Measurements from ENCODE around the gene MARCHF10. TPM values are rescaled to one million over a fixed set of nuclear protein-coding genes. Genes with fewer than 3 reads are reported as not detected.

Gene MARCHF10
- total RNA-seq, 4 donors from 2014 or later, result under 0.01 to 0.41 (median 0.18) TPM; not detected in 1

DNA sequence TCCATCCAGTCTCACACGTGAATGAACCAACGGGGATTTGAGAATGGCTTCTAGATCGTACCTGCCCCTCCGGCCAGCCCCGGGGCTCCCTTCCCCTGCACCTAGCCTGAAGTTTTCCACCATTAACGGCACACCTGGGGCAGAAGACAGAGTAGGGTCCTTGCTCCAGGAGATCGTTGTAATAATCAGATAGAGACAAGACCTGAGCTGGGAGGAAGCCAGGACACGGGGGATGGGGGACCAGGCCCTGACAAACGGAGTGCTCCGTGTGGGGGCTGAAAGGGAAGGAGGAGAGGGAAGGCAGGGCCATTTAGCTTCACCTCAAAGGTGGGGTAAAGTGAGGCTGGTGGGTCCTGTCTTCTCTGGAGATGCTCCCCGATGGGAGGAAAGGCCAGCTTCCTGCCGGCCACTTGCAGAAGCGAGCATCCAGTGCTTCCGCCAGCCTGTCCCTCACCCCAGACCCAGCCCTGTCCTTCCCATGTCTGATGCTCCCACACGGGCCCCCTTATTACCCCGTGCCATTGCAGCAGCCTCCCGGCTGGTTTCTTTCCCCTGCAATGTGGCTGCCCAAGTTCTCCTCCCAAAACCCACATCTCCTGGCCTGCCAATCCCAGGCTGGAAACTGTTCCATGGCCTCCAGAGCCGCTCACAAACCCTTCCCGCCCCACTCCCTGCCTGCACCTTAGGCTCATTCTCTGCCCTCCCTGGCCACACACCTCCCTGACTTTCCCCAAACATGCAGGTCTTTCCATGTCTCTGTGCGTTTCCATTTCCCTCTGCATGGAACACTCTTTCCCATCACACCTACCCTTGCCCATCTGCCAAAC is 101.3 kb downstream of the MARCHF10 start:
- H3K36me3 ChIP-seq, result no peaks in the 10 kb centered on the region
- peaks cover 0 to 5% of the 10 kb centered on the region in 2 donors for H3K4me1 ChIP-seq
- TF ChIP-seq POLR2A (IDR thresholded peaks at IDR 0.05), result no peak
- TF ChIP-seq, protein P1, sequence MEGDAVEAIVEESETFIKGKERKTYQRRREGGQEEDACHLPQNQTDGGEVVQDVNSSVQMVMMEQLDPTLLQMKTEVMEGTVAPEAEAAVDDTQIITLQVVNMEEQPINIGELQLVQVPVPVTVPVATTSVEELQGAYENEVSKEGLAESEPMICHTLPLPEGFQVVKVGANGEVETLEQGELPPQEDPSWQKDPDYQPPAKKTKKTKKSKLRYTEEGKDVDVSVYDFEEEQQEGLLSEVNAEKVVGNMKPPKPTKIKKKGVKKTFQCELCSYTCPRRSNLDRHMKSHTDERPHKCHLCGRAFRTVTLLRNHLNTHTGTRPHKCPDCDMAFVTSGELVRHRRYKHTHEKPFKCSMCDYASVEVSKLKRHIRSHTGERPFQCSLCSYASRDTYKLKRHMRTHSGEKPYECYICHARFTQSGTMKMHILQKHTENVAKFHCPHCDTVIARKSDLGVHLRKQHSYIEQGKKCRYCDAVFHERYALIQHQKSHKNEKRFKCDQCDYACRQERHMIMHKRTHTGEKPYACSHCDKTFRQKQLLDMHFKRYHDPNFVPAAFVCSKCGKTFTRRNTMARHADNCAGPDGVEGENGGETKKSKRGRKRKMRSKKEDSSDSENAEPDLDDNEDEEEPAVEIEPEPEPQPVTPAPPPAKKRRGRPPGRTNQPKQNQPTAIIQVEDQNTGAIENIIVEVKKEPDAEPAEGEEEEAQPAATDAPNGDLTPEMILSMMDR (IDR thresholded peaks at IDR 0.05), result no peak
- H3K27me3 ChIP-seq, result no peaks in the 10 kb centered on the region
- intact Hi-C loops (cut with DNase I; ENCODE audit: low total_unique reads), result loop anchor here (10.0 kb wide), 1 partner anchor 258 kb away; the partner anchor contains the start of gene TANC2
- H3K27ac ChIP-seq, result peak overlapping the region in 1 of 2 donors; percentile 68
- H3K9me3 ChIP-seq, result no peaks in the 10 kb centered on the region
- no peak for DNase-seq
- no peak overlapping the region for H3K4me3 ChIP-seq

DNA sequence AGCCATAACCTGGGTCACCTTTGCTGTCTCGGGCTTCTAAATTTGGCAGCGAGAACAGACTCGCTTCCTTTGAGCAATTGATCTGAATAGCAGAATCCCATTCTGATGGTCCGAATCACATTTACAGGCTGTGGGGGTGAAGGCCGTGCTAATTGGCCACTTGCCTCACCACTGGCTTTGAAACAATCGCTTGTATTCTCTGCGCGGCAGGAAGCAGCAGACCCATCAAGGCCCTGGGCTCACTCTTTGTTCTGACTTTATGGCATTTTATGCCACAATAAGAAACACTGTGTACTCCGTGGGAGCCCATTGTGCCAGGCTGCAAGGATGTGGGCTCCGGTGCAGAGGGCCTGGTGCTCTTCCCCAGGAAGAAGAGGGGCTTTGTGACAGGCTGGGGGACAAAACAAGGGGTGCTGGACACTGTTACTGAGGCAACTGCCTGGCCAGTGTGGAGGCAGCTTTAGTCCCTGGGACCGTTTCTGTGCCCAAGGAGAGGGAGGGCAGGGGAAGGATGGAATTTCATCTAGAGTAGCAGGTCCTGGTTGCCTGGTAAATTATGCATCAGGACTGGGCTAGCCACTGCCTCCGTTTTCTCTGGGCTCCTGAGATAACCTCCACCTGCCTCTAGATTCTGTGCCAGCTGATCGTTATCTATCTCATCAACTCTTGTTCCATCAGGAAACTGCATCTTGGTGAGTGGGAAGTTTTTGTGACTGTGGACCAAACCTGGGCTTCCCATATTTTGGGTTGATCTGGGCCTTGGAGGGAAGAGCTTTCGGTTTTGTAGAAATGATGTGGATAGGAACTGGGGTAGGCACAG is 102.1 kb downstream of the MARCHF10 start:
- H3K4me3 ChIP-seq, result no peak overlapping the region

DNA sequence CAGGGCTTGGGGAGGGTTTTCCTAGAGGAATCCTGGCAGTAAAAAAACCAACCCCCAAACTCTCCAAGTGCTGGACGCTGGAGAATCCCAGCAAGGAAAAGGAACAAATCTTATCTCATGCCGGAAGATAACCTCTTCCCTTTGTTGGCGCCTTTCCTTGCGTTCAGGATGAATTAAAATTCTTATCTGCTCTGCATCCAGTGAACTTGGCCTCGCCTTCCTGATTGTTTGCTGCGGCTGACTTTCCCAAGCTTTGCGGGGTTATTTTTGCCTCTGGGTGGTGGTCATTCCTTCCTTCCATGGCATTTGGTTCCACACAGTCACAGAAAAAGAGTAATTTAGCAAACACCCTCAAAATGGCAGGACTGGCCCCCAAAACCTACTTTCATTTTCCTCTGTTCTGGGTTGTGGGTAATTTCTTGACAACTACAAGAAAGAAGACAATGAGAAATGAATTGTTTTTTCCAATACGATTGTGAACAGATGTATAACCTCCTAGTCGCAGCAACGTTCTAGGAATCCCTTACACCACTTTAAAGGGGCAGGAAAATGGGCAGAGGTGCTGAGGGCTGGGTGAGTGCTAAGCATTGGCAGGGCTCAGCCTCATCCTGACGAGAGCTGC is 102.8 kb downstream of the MARCHF10 start:
- no peak for DNase-seq
- Histone ChIP-seq H3K27me3 (no peaks in the 10 kb centered on the region), H3K27ac (peak overlapping the region; percentile 68 to 75), H3K4me3 (no peak overlapping the region), H3K4me1 (peaks cover 0 to 5% of the 10 kb centered on the region in 2 donors), H3K9me3 (no peaks in the 10 kb centered on the region), H3K36me3 (no peaks in the 10 kb centered on the region)
- intact Hi-C loops (cut with DNase I; ENCODE audit: low total_unique reads), result loop anchor here (10.0 kb wide), 1 partner anchor 260 kb away; the partner anchor contains the start of gene TANC2
- no peak for TF ChIP-seq POLR2A (IDR thresholded peaks at IDR 0.05)
- TF ChIP-seq, protein P1 (IDR thresholded peaks at IDR 0.05), result no peak

More for the DNA sequence above, 102.1 kb downstream of the MARCHF10 start:
- Histone ChIP-seq H3K9me3 (no peaks in the 10 kb centered on the region), H3K4me1 (peaks cover 0 to 5% of the 10 kb centered on the region in 2 donors), H3K36me3 (no peaks in the 10 kb centered on the region), H3K27ac (peak overlapping the region; percentile 68 to 75), H3K27me3 (no peaks in the 10 kb centered on the region)
- no peak for DNase-seq
- TF ChIP-seq, protein P1 (IDR thresholded peaks at IDR 0.05), result no peak
- intact Hi-C loops (cut with DNase I; ENCODE audit: low total_unique reads), result loop anchor here (10.0 kb wide), 1 partner anchor 259 kb away; the partner anchor contains the start of gene TANC2

DNA sequence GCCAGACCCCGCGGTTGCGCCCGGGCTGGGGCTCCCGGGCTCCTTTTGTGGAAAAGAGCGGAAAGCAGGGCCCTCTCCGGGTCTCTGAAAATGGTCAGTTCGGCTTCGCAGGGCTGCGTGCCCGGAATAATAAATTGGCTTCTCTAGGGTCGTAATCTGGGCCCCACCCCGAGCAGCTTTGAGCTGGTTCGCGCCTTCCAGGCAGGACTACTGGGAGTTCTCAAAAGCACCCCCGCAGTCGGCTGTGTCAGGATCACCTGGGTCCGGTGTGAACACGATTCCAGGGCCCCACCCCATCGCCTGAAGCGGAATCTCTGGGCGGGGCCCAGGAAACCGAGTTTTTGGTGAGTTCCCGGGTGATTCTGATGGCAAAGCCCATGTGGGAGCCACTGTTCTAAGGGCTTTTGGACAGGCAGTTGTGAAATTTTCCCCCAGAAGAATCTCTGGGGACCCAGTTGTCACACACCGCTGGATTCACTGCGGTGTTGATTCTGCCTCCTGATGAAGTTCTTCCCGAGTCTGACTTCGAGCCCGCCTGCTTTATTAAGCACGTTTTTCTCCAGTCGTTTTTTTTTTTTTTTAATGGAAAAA is 103.6 kb downstream of the MARCHF10 start:
- intact Hi-C loops (cut with DNase I; ENCODE audit: low total_unique reads), result loop anchor here (5.0 to 10.0 kb wide), 2 partner anchors 260 to 703 kb away; partner anchors contain the start of gene TANC2
- Histone ChIP-seq H3K27me3 (no peaks in the 10 kb centered on the region), H3K27ac (peak overlapping the region; percentile 68 to 75), H3K4me3 (peak overlapping the region; percentile 23 to 58), H3K9me3 (no peaks in the 10 kb centered on the region), H3K4me1 (peaks cover 0 to 5% of the 10 kb centered on the region in 2 donors), H3K36me3 (no peaks in the 10 kb centered on the region)
- peak; percentile 47 to 52 for DNase-seq
- TF ChIP-seq, protein P1 (IDR thresholded peaks at IDR 0.05), result no peak
- TF ChIP-seq POLR2A (IDR thresholded peaks at IDR 0.05), result no peak
